ENCODE data around the gene C17orf78. TPM values are rescaled to one million over a fixed set of nuclear protein-coding genes. Genes with fewer than 3 reads are reported as not detected.
"Not testable (repeated sequence)": the region's sequence is repeated elsewhere in the genome, so short reads cannot be mapped to it uniquely, and the experiment has no call there.

Gene C17orf78
- total RNA-seq, 1 donor from 2014 or later = not detected

GRCh38 chr17:37399265-37399803 lies 23.5 kb downstream of the C17orf78 start:
- H3K36me3 ChIP-seq (ENCODE audit: insufficient read depth, low read length) = no peaks in the 10 kb centered on the region
- H3K9me3 ChIP-seq (ENCODE audit: insufficient read depth, low read depth, low read length) = no peaks in the 10 kb centered on the region
- Mint-ChIP-seq H3K9me3 (ENCODE audit: unreplicated experiment) (no peaks in the 10 kb centered on the region), H3K27ac (ENCODE audit: unreplicated experiment) (no peak overlapping the region), H3K4me3 (ENCODE audit: unreplicated experiment) (no peak overlapping the region), H3K27me3 (ENCODE audit: low read depth, unreplicated experiment) (no peaks in the 10 kb centered on the region), H3K36me3 (ENCODE audit: low read depth, unreplicated experiment) (no peaks in the 10 kb centered on the region), H3K4me1 (ENCODE audit: low read depth, unreplicated experiment) (no peaks in the 10 kb centered on the region)
- no peak overlapping the region for H2AFZ ChIP-seq (ENCODE audit: low read depth, low read length)
- DNase-seq (ENCODE audit: low read depth) = peak; percentile 57
- H3K4me3 ChIP-seq (ENCODE audit: insufficient read depth, low read depth, low read length) = no peak overlapping the region
- H3K79me2 ChIP-seq (ENCODE audit: insufficient read depth, low read length) = peaks cover 13% of the 10 kb centered on the region
- TF ChIP-seq EZH2 (IDR thresholded peaks at IDR 0.05; ENCODE audit: insufficient read depth, low read length) (no peak), CTCF (IDR thresholded peaks at IDR 0.05; ENCODE audit: insufficient read depth, low read depth, low read length) (no peak)
- FAIRE-seq = no peak
- no peaks in the 10 kb centered on the region for H3K4me1 ChIP-seq (ENCODE audit: insufficient read depth, low read length)
- no peak overlapping the region for H3K27ac ChIP-seq (ENCODE audit: low read depth, low read length)
- peaks cover 10% of the 10 kb centered on the region for H4K20me1 ChIP-seq (ENCODE audit: insufficient read depth, low read length)
- no peaks in the 10 kb centered on the region for H3K27me3 ChIP-seq (ENCODE audit: insufficient read depth, low read length)
- H3K4me2 ChIP-seq (ENCODE audit: low read length) = no peak overlapping the region
- H3K9ac ChIP-seq (ENCODE audit: low read length) = no peak overlapping the region

GRCh38 chr17:37400505-37400904 lies 24.7 kb downstream of the C17orf78 start:
- no peak overlapping the region for H3K27ac ChIP-seq (ENCODE audit: low read depth, low read length)
- peaks cover 3% of the 10 kb centered on the region for H3K4me1 ChIP-seq (ENCODE audit: insufficient read depth, low read length)
- H3K4me1 Mint-ChIP-seq (ENCODE audit: low read depth, unreplicated experiment) = peaks cover 4% of the 10 kb centered on the region
- H3K9me3 ChIP-seq (ENCODE audit: insufficient read depth, low read depth, low read length) = no peaks in the 10 kb centered on the region
- H4K20me1 ChIP-seq (ENCODE audit: insufficient read depth, low read length) = peaks cover 10% of the 10 kb centered on the region
- FAIRE-seq = no peak
- H3K79me2 ChIP-seq (ENCODE audit: insufficient read depth, low read length) = peaks cover 22% of the 10 kb centered on the region
- H3K36me3 ChIP-seq (ENCODE audit: insufficient read depth, low read length) = no peaks in the 10 kb centered on the region
- no peak for TF ChIP-seq CTCF (IDR thresholded peaks at IDR 0.05; ENCODE audit: insufficient read depth, low read depth, low read length)
- TF ChIP-seq EZH2 (IDR thresholded peaks at IDR 0.05; ENCODE audit: insufficient read depth, low read length) = no peak
- no peak for DNase-seq (ENCODE audit: low read depth)
- H3K9me3 Mint-ChIP-seq (ENCODE audit: unreplicated experiment) = no peaks in the 10 kb centered on the region
- no peaks in the 10 kb centered on the region for H3K36me3 Mint-ChIP-seq (ENCODE audit: low read depth, unreplicated experiment)
- H3K9ac ChIP-seq (ENCODE audit: low read length) = no peak overlapping the region
- no peak overlapping the region for H3K4me3 ChIP-seq (ENCODE audit: insufficient read depth, low read depth, low read length)
- no peak overlapping the region for H3K27ac Mint-ChIP-seq (ENCODE audit: unreplicated experiment)
- no peaks in the 10 kb centered on the region for H3K27me3 Mint-ChIP-seq (ENCODE audit: low read depth, unreplicated experiment)
- no peak overlapping the region for H3K4me2 ChIP-seq (ENCODE audit: low read length)
- H2AFZ ChIP-seq (ENCODE audit: low read depth, low read length) = no peak overlapping the region
- no peak overlapping the region for H3K4me3 Mint-ChIP-seq (ENCODE audit: unreplicated experiment)
- H3K27me3 ChIP-seq (ENCODE audit: insufficient read depth, low read length) = no peaks in the 10 kb centered on the region

GRCh38 chr17:37405522-37405921 lies 29.7 kb downstream of the C17orf78 start:
- H3K9ac ChIP-seq (ENCODE audit: low read length) = peak overlapping the region; percentile 87

More at GRCh38 chr17:37405522-37405921, 29.7 kb downstream of the C17orf78 start:
- H3K9me3 ChIP-seq (ENCODE audit: insufficient read depth, low read depth, low read length); H3K4me1 ChIP-seq (ENCODE audit: insufficient read depth, low read length); H2AFZ ChIP-seq (ENCODE audit: low read depth, low read length); DNase-seq (ENCODE audit: low read depth); H3K9me3 Mint-ChIP-seq (ENCODE audit: unreplicated experiment); H3K36me3 ChIP-seq (ENCODE audit: insufficient read depth, low read length); H4K20me1 ChIP-seq (ENCODE audit: insufficient read depth, low read length); H3K27me3 ChIP-seq (ENCODE audit: insufficient read depth, low read length); H3K36me3 Mint-ChIP-seq (ENCODE audit: low read depth, unreplicated experiment); FAIRE-seq; H3K4me1 Mint-ChIP-seq (ENCODE audit: low read depth, unreplicated experiment); H3K27me3 Mint-ChIP-seq (ENCODE audit: low read depth, unreplicated experiment); H3K27ac ChIP-seq (ENCODE audit: low read depth, low read length): not testable (repeated sequence)
- H3K27ac Mint-ChIP-seq (ENCODE audit: unreplicated experiment) = peak overlapping the region; percentile 92
- peak overlapping the region; percentile 98 for H3K4me3 Mint-ChIP-seq (ENCODE audit: unreplicated experiment)
- H3K79me2 ChIP-seq (ENCODE audit: insufficient read depth, low read length) = peaks cover 57% of the 10 kb centered on the region
- peak overlapping the region; percentile 90 for H3K4me3 ChIP-seq (ENCODE audit: insufficient read depth, low read depth, low read length)
- H3K4me2 ChIP-seq (ENCODE audit: low read length) = peak overlapping the region; percentile 87
